Hematopoietic multipotent progenitor cell (in vitro differentiated cells): Measurements from ENCODE around the gene SEPTIN5. TPM values are rescaled to one million over a fixed set of nuclear protein-coding genes. Genes with fewer than 3 reads are reported as not detected.
"Not testable (repeated sequence)": the region's sequence is repeated elsewhere in the genome, so short reads cannot be mapped to it uniquely, and the experiment has no call there.

Experiments used
- DNase-seq, 3 donors: peaks; one replicate each; pipeline ENCODE4 v3.0.0-alpha.2; 2011 to 2015; ENCODE audit warnings: low read depth in 2 of 3, low spot score in 2 of 3
- total RNA-seq: library from RNA; depleted of rRNA; stranded (reverse); fragments of >200 nt; gene quantifications from one replicate; pipeline ENCODE4 v1.2.3, GENCODE V29; 2012

SEPTIN5 gene
- total RNA-seq, 1 donor: 79.4 TPM

- DNase-seq: no peak
Observed at GRCh38 chr22:19680287-19680881, 33.9 kb upstream of the SEPTIN5 start.

GRCh38 chr22:19680911-19681862 is 33.1 kb upstream of the SEPTIN5 start:
- no peak for DNase-seq

- DNase-seq: no peak
Observed at GRCh38 chr22:19681863-19682245, 32.4 kb upstream of the SEPTIN5 start.

- DNase-seq: no peak
Observed at GRCh38 chr22:19686946-19687345, 27.4 kb upstream of the SEPTIN5 start.

- DNase-seq: no peak
Observed at GRCh38 chr22:19687561-19688300, 26.6 kb upstream of the SEPTIN5 start.

GRCh38 chr22:19688301-19689290 is 25.7 kb upstream of the SEPTIN5 start:
- no peak for DNase-seq

- no peak for DNase-seq
Observed at GRCh38 chr22:19689408-19689807, 24.9 kb upstream of the SEPTIN5 start.

- no peak for DNase-seq
Observed at GRCh38 chr22:19691007-19691720, 23.1 kb upstream of the SEPTIN5 start.

- no peak for DNase-seq
Observed at GRCh38 chr22:19691721-19692341, 22.5 kb upstream of the SEPTIN5 start.

- DNase-seq: no peak
Observed at GRCh38 chr22:19693581-19693980, 20.7 kb upstream of the SEPTIN5 start.

GRCh38 chr22:19693981-19694670 is 20.2 kb upstream of the SEPTIN5 start:
- DNase-seq: no peak

- DNase-seq: no peak
Observed at GRCh38 chr22:19694696-19695095, 19.6 kb upstream of the SEPTIN5 start.

- DNase-seq: no peak
Observed at GRCh38 chr22:19696504-19697276, 17.6 kb upstream of the SEPTIN5 start.

GRCh38 chr22:19697871-19698270 is 16.4 kb upstream of the SEPTIN5 start:
- not testable (repeated sequence) for DNase-seq

- DNase-seq: no peak
Observed at GRCh38 chr22:19700790-19701419, 13.4 kb upstream of the SEPTIN5 start.

GRCh38 chr22:19701420-19702145 is 12.7 kb upstream of the SEPTIN5 start:
- no peak for DNase-seq

- no peak for DNase-seq
Observed at GRCh38 chr22:19703869-19704268, 10.4 kb upstream of the SEPTIN5 start.
